GM12878 (cell line): ENCODE measurements around the gene GALK1. TPM values are rescaled to one million over a fixed set of nuclear protein-coding genes. Genes with fewer than 3 reads are reported as not detected.

Experiments used
- ATAC-seq: fragments of 200-7000 bp; cut with Tn5 transposase; 3 replicates; pipeline ENCODE4 v1.9.1; 2020; ENCODE audit warnings: mild to moderate bottlenecking, moderate library complexity
- BruUV-seq: library from RNA; stranded (reverse); fragments of 400-500 nt; replicated peaks from 2 replicates; lab custom pipeline; 2021; lab: Mats Ljungman, UMichigan
- CTCF ChIA-PET: fragments of 300-600 bp; sonication (Branson Sonifier 250); formaldehyde crosslinking; extraction: SDS; loops from one replicate; lab custom pipeline; 2021; ENCODE audit warnings: inconsistent platforms; lab: Yijun Ruan, JAX
- POLR2A ChIA-PET: fragments of 350-600 bp; formaldehyde crosslinking; extraction: SDS; loops from one replicate; lab custom pipeline; 2021; ENCODE audit warnings: inconsistent platforms; lab: Charles Lee
- RAD21 ChIA-PET: fragments of 300-600 bp; sonication (Branson Sonifier 250); formaldehyde crosslinking; loops from one replicate; lab custom pipeline; 2023; ENCODE audit warnings: antibody characterized with exemption; ENCODE audit not compliant: unreplicated experiment; lab: Charles Lee
- SMC1A ChIA-PET: fragments of 300-600 bp; sonication (Branson Sonifier 250); formaldehyde crosslinking; loops from one replicate; lab custom pipeline; 2023; ENCODE audit not compliant: unreplicated experiment, uncharacterized antibody; lab: Charles Lee
- DNase-seq: peaks from one replicate; pipeline ENCODE4 v3.0.0-alpha.2; 2011; ENCODE audit warnings: low read depth, low spot score
- FAIRE-seq: peaks from 3 replicates; lab custom pipeline; 2011; peaks lifted over from hg19 to GRCh38; lab: Jason Lieb, UNC
- H2AFZ ChIP-seq: 2 replicates; pipeline ENCODE4 v1.6.0; 2011; ENCODE audit warnings: low read depth, low read length, control low read depth; ENCODE audit not compliant: control insufficient read depth
- H3K27ac ChIP-seq: 2 replicates; pipeline ENCODE4 v1.5.1; 2011; ENCODE audit warnings: control low read depth; ENCODE audit not compliant: control insufficient read depth, insufficient read depth
- H3K27me3 ChIP-seq, 2 experiments: replicated peaks in 1 of 2; 2 replicates each; pipeline versions ENCODE4 v1.6.0 to v1.6.1; 2011; ENCODE audit warnings: low read length in 1 of 2; ENCODE audit not compliant: control insufficient read depth in 2 of 2, insufficient read depth in 2 of 2
- H3K36me3 ChIP-seq, 2 experiments: 2 replicates each; pipeline ENCODE4 v1.5.1; 2011; ENCODE audit warnings: low read length in 1 of 2; ENCODE audit not compliant: control insufficient read depth in 2 of 2, insufficient read depth in 2 of 2
- H3K4me1 ChIP-seq: 2 replicates; pipeline ENCODE4 v1.6.1; 2011; ENCODE audit warnings: mild to moderate bottlenecking, low read length, moderate library complexity, mixed read lengths; ENCODE audit not compliant: control insufficient read depth, insufficient read depth
- H3K4me2 ChIP-seq: 2 replicates; pipeline ENCODE4 v1.6.0; 2011; ENCODE audit warnings: control low read depth; ENCODE audit not compliant: control insufficient read depth, insufficient read depth
- H3K4me3 ChIP-seq: fragments of 200-600 bp; sonication (generic); 2 replicates; pipeline ENCODE4 v1.5.1; 2016
- H3K79me2 ChIP-seq: 2 replicates; pipeline ENCODE4 v1.6.0; 2011; ENCODE audit warnings: low read length; ENCODE audit not compliant: control insufficient read depth, insufficient read depth
- H3K9ac ChIP-seq: 2 replicates; pipeline ENCODE4 v1.8.0; 2011; ENCODE audit warnings: low read length, control low read depth, mixed read lengths; ENCODE audit not compliant: control insufficient read depth, insufficient read depth
- H3K9me3 ChIP-seq: replicated peaks from 3 replicates; pipeline ENCODE4 v1.5.1; 2011; ENCODE audit warnings: mild to moderate bottlenecking, low read length; ENCODE audit not compliant: control insufficient read depth, insufficient read depth
- H4K20me1 ChIP-seq: 2 replicates; pipeline ENCODE4 v1.6.0; 2011; ENCODE audit not compliant: control insufficient read depth, insufficient read depth
- CEBPZ ChIP-seq: fragments of 150-350 bp; IDR thresholded peaks from 2 replicates; pipeline ENCODE4 v1.6.1; 2016; ENCODE audit warnings: low read depth, low read length
- CREB1 ChIP-seq: IDR thresholded peaks from 2 replicates; pipeline ENCODE4 v1.6.1; 2012; ENCODE audit warnings: low read depth, mild to moderate bottlenecking, inconsistent platforms
- CREM ChIP-seq: IDR thresholded peaks from 2 replicates; pipeline ENCODE4 v1.6.1; 2014; ENCODE audit warnings: antibody characterized with exemption, low read depth
- E2F4 ChIP-seq: IDR thresholded peaks from 2 replicates; pipeline ENCODE4 v1.6.1; 2012; ENCODE audit warnings: low read depth, low read length, improper control_type of control experiment
- EP300 ChIP-seq, 2 experiments: fragments of 150-350 bp in 1 of 2; IDR thresholded peaks; 2 replicates each; pipeline ENCODE4 v1.6.1; 2011 to 2012; ENCODE audit warnings: low read depth in 2 of 2, low read length in 2 of 2, borderline replicate concordance in 1 of 2, improper control_type of control experiment in 1 of 2, inconsistent platforms in 1 of 2; ENCODE audit not compliant: control insufficient read depth in 1 of 2
- MXI1 ChIP-seq: fragments of 150-350 bp; IDR thresholded peaks from 2 replicates; pipeline ENCODE4 v1.6.1; 2011; ENCODE audit warnings: low read depth, mild to moderate bottlenecking, inconsistent platforms, low read length, improper control_type of control experiment
- NFYA ChIP-seq: IDR thresholded peaks from 2 replicates; pipeline ENCODE4 v1.6.1; 2011; ENCODE audit warnings: low read depth, mild to moderate bottlenecking, low read length, improper control_type of control experiment, borderline replicate concordance
- NFYB ChIP-seq: IDR thresholded peaks from 2 replicates; pipeline ENCODE4 v1.6.1; 2011; ENCODE audit warnings: low read depth, mild to moderate bottlenecking, low read length, improper control_type of control experiment, moderate library complexity; ENCODE audit not compliant: insufficient read depth
- STAT1 ChIP-seq: fragments of 450-650 bp; conservative IDR thresholded peaks from 2 replicates; pipeline ENCODE4 v1.6.1; 2014; ENCODE audit warnings: antibody characterized with exemption, mild to moderate bottlenecking
- TCF3 ChIP-seq: IDR thresholded peaks from 2 replicates; pipeline ENCODE4 v1.6.1; 2012; ENCODE audit warnings: low read depth, mild to moderate bottlenecking, low read length, borderline replicate concordance; ENCODE audit not compliant: insufficient read depth
- ZBED1 ChIP-seq: IDR thresholded peaks from 2 replicates; pipeline ENCODE4 v1.6.1; 2016; ENCODE audit warnings: borderline replicate concordance
- ZNF274 ChIP-seq: IDR thresholded peaks from one replicate; pipeline ENCODE4 v1.8.0; 2011; ENCODE audit not compliant: insufficient read length, insufficient read depth
- ZNF592 ChIP-seq: fragments of 450-650 bp; IDR thresholded peaks from 2 replicates; pipeline ENCODE4 v1.6.1; 2017; ENCODE audit warnings: mild to moderate bottlenecking, moderate library complexity
- WGBS: methylation state at CpG from one replicate; pipeline ENCODE4 v1.1.6; 2016; ENCODE audit warnings: low lambda C conversion rate; ENCODE audit not compliant: insufficient replicate concordance, insufficient coverage; ENCODE audit errors: missing lambda C conversion rate; 5-methylcytosine and 5-hydroxymethylcytosine counted together
- in situ Hi-C: fragments of 300-500 bp; cut with MboI; formaldehyde crosslinking; loops from 9 replicates; pipeline ENCODE4 v1.14.3; 2018; ENCODE audit warnings: mixed read lengths
- intact Hi-C: fragments of 100-400 bp; cut with micrococcal nuclease; formaldehyde crosslinking; loops from one replicate; pipeline ENCODE4 v1.14.2; 2022; ENCODE audit not compliant: unreplicated experiment
- polyA plus RNA-seq, 11 experiments: library from polyadenylated mRNA; depleted of rRNA in 4 of 11; unstranded in 6 of 11; stranded (reverse) in 5 of 11; fragments of >200 nt; fragmentation: Nextera tagmentation in 4 of 11; fragmentation: Illumina TruSeq in 1 of 11; extraction: Ambion mirVana in 4 of 11; extraction: Trizol in 1 of 11; gene quantifications; 1 replicate in 1 of 11; 2 replicates in 10 of 11; pipeline versions ENCODE4 v1.2.1 to v1.2.3, GENCODE V29; 2011 to 2016; ENCODE audit warnings: inconsistent platforms in 2 of 11, missing spikeins in 2 of 11, low read depth in 1 of 11
- total RNA-seq, 4 experiments: library from RNA; depleted of rRNA in 3 of 4; stranded (reverse); fragments of >200 nt in 3 of 4; fragmentation: Illumina TruSeq in 1 of 4; extraction: Trizol in 1 of 4; gene quantifications; 2 replicates each; pipeline versions ENCODE4 v1.2.1 to v1.2.3, GENCODE V29; 2013 to 2021

Gene GALK1
- total and polyA plus RNA-seq, 10 of the 15 experiments (the other 5 are each of a cell fraction or from before 2014, with no cell fraction given), result 0.21 to 43.8 (median 21.4) TPM

- no peak overlapping the region for H3K9ac ChIP-seq
- in situ Hi-C loops, result no loop called here
- H3K27ac ChIP-seq, result no peak overlapping the region
- H3K79me2 ChIP-seq, result no peaks in the 10 kb centered on the region
- ChIA-PET RAD21 (interaction anchor here (1.1 kb wide), 1 partner anchor 50 kb away, joined by 3 read pairs; no protein-coding TSS in a partner anchor), CTCF (interaction anchor here (1.1 to 4.3 kb wide), 4 partner anchors 13 to 435 kb away, joined by 3 to 17 read pairs (median 4); partner anchors contain the start of gene SMIM5), POLR2A (interaction anchor here (0.6 kb wide), 1 partner anchor 709 kb away, joined by 3 read pairs; no protein-coding TSS in a partner anchor), SMC1A (no interaction called here)
- no peak for ATAC-seq
- no peak for FAIRE-seq
- no peak for DNase-seq
- no peaks in the 10 kb centered on the region for H3K9me3 ChIP-seq
- H2AFZ ChIP-seq, result no peak overlapping the region
- no peaks in the 10 kb centered on the region for H3K36me3 ChIP-seq
- no TSS peak for BruUV-seq
- peaks cover 0 to 1% of the 10 kb centered on the region in 2 experiments; a peak in 2 of 4 replicates for H3K27me3 ChIP-seq
- H3K4me3 ChIP-seq, result no peak overlapping the region
- H4K20me1 ChIP-seq, result no peaks in the 10 kb centered on the region
- WGBS, result 37% methylated on average over 7 of the region's 7 CpGs
- intact Hi-C loops, result no loop called here
- TF ChIP-seq CREM (no peak), CEBPZ (no peak), STAT1 (no peak), EP300 (IDR thresholded peaks at IDR 0.05; ENCODE audit: borderline replicate concordance in 1 of 2, control insufficient read depth in 1 of 2, low read depth in 2 of 2, low read length in 2 of 2) (no peak), ZNF274 (no peak), ZBED1 (no peak), MXI1 (no peak), CREB1 (no peak), ZNF592 (no peak), E2F4 (no peak), TCF3 (no peak), NFYA (no peak), NFYB (no peak)
- no peaks in the 10 kb centered on the region for H3K4me1 ChIP-seq
- H3K4me2 ChIP-seq, result no peak overlapping the region
Observed at GRCh38 chr17:75725504-75725903, 39.5 kb downstream of the GALK1 start.
